Body of pancreas (tissue), 4 donors: ENCODE measurements around the gene CLDN3.

Experiments
- CTCF ChIP-seq, 7 experiments: fragments of 450-650 bp in 4 of 7; fragments of 200-600 bp in 3 of 7; sonication (generic) in 3 of 7; IDR thresholded peaks; one replicate each; pipeline ENCODE4 v1.5.1; 2016 to 2019; ENCODE audit warnings: antibody characterized with exemption in 7 of 7
- POLR2A ChIP-seq, 3 donors: fragments of 450-650 bp; IDR thresholded peaks; one replicate each; pipeline ENCODE4 v1.6.1; 2016; ENCODE audit warnings: antibody characterized with exemption in 3 of 3, mild to moderate bottlenecking in 2 of 3

DNA sequence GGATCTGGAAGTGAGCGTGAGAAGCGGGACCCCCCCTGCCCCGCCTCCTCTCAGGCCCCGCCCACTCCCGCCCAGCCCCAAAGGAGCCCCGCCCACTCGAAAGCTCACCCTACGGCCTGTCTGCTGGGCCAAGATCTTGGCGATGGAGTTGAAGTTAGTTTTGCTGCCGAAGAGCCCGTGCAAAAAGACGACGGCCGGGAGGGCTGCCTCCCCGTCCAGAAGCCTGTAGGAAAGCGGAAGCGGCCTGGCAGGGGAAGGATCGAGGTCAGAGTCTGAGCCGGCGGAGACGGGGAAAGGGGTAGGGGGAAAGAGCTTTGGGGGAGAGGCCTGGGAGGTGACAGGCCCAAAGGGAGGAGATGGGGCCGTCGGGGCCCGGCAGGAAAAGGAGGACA is 31.9 kb downstream of the CLDN3 start:
- TF ChIP-seq CTCF (IDR thresholded peaks at IDR 0.05) (no peak), POLR2A (IDR thresholded peaks at IDR 0.05) (no peak)
